ENCODE measurements around the gene BSCL2. TPM values are rescaled to one million over a fixed set of nuclear protein-coding genes. Genes with fewer than 3 reads are reported as not detected.
"Not testable (repeated sequence)": the region's sequence is repeated elsewhere in the genome, so short reads cannot be mapped to it uniquely, and the experiment has no call there.

Gene BSCL2
- total and polyA plus RNA-seq, 2 of the 13 experiments (the other 11 are each of a cell fraction or from before 2014, with no cell fraction given), result 19.5 to 21.1 TPM

- Histone ChIP-seq H3K36me3 (replicated peaks in 1 of 2; ENCODE audit: control insufficient read depth in 1 of 2, insufficient read depth in 2 of 2, low read length in 2 of 2) (peaks cover 1 to 22% of the 10 kb centered on the region in 2 experiments; a peak in 4 of 5 replicates), H3K27me3 (ENCODE audit: control insufficient read depth in 1 of 2, insufficient read depth in 2 of 2, low read length in 2 of 2) (peaks cover 0 to 3% of the 10 kb centered on the region in 2 experiments; a peak in 1 of 5 replicates), H3K79me2 (ENCODE audit: insufficient read depth, low read length) (peaks cover 25% of the 10 kb centered on the region), H3K9ac (ENCODE audit: insufficient read depth, low read depth, low read length) (no peak overlapping the region), H4K20me1 (ENCODE audit: insufficient read depth, low read length) (no peaks in the 10 kb centered on the region; the same call in 1 of the 2 replicates), H2AFZ (ENCODE audit: low read length) (no peak overlapping the region), H3K4me1 (ENCODE audit: insufficient read depth, low read length) (peaks cover 18% of the 10 kb centered on the region), H3K27ac (ENCODE audit: extremely low read length, insufficient read depth, low read length) (no peak overlapping the region), H3K9me3 (ENCODE audit: low read length) (no peaks in the 10 kb centered on the region), H3K4me2 (ENCODE audit: low read depth, low read length) (no peak overlapping the region), H3K4me3 (replicated peaks in 1 of 3; ENCODE audit: insufficient read depth in 1 of 3, low read depth in 2 of 3, low read length in 3 of 3) (no peak overlapping the region)
- no TSS peak for BruUV-seq (replicated peaks)
- in situ Hi-C loops (cut with HindIII; ENCODE audit: extremely low pct_ligation_motif_present, low pct_unique_long_range_greater_than_20kb), result no loop called here
- DNase-seq (ENCODE audit: low spot score), result peak; percentile 43
- TF ChIP-seq SMC3 (IDR thresholded peaks at IDR 0.05; ENCODE audit: low read length), result peak; percentile 32
- peak; percentile 33 for TF ChIP-seq CTCF (CRISPR knock-in tag; IDR thresholded peaks at IDR 0.05)
- TF ChIP-seq TAF15 (IDR thresholded peaks at IDR 0.05; ENCODE audit: low read depth, low read length, poor library complexity, severe bottlenecking), result no peak
- peak; percentile 39 for TF ChIP-seq STAG1 (CRISPR knock-in tag; IDR thresholded peaks at IDR 0.05)
- TF ChIP-seq MYPOP (CRISPR knock-in tag; IDR thresholded peaks at IDR 0.05), result no peak
- TF ChIP-seq, protein P1, sequence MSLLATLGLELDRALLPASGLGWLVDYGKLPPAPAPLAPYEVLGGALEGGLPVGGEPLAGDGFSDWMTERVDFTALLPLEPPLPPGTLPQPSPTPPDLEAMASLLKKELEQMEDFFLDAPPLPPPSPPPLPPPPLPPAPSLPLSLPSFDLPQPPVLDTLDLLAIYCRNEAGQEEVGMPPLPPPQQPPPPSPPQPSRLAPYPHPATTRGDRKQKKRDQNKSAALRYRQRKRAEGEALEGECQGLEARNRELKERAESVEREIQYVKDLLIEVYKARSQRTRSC (CRISPR knock-in tag; IDR thresholded peaks at IDR 0.05; ENCODE audit: low read depth), result no peak
- TF ChIP-seq MLX (CRISPR knock-in tag; IDR thresholded peaks at IDR 0.05), result no peak
- TF ChIP-seq, protein P2, sequence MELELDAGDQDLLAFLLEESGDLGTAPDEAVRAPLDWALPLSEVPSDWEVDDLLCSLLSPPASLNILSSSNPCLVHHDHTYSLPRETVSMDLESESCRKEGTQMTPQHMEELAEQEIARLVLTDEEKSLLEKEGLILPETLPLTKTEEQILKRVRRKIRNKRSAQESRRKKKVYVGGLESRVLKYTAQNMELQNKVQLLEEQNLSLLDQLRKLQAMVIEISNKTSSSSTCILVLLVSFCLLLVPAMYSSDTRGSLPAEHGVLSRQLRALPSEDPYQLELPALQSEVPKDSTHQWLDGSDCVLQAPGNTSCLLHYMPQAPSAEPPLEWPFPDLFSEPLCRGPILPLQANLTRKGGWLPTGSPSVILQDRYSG (CRISPR knock-in tag; IDR thresholded peaks at IDR 0.05), result no peak
- ATAC-seq, result no peak
- WGBS (ENCODE audit: low lambda C conversion rate), result 75% methylated on average over 2 of the region's 2 CpGs
- intact Hi-C loops (cut with micrococcal nuclease; ENCODE audit: unreplicated experiment), result loop anchor here (5.0 kb wide), 1 partner anchor 129 kb away; no protein-coding TSS in a partner anchor
- FAIRE-seq, result no peak
- ChIA-PET POLR2A (no interaction called here), CTCF (ENCODE audit: low intra/inter-chr PET ratio, low total read pairs) (interaction anchor here (1.7 kb wide), 1 partner anchor 53 kb away, joined by 13 read pairs; the partner anchor contains the start of gene TMEM179B)
These were observed 25.6 kb upstream of the BSCL2 start for GRCh38 chr11:62732830-62733229.

GRCh38 chr11:62730076-62730475 lies 22.9 kb upstream of the BSCL2 start:
- CTCF ChIA-PET (ENCODE audit: low intra/inter-chr PET ratio, low total read pairs); H3K36me3 ChIP-seq (replicated peaks in 1 of 2; ENCODE audit: control insufficient read depth in 1 of 2, insufficient read depth in 2 of 2, low read length in 2 of 2); H2AFZ ChIP-seq (ENCODE audit: low read length); in situ Hi-C loops (cut with HindIII; ENCODE audit: extremely low pct_ligation_motif_present, low pct_unique_long_range_greater_than_20kb); H3K9me3 ChIP-seq (ENCODE audit: low read length); ATAC-seq; H3K27ac ChIP-seq (ENCODE audit: extremely low read length, insufficient read depth, low read length); H3K9ac ChIP-seq (ENCODE audit: insufficient read depth, low read depth, low read length); DNase-seq (ENCODE audit: low spot score); H3K27me3 ChIP-seq (ENCODE audit: control insufficient read depth in 1 of 2, insufficient read depth in 2 of 2, low read length in 2 of 2); FAIRE-seq; BruUV-seq (replicated peaks): not testable (repeated sequence)
- WGBS (ENCODE audit: low lambda C conversion rate), result 95% methylated on average over 14 of the region's 14 CpGs
- Histone ChIP-seq H3K4me3 (replicated peaks in 1 of 3; ENCODE audit: insufficient read depth in 1 of 3, low read depth in 2 of 3, low read length in 3 of 3) (peak overlapping the region in 1 of 3 experiments; percentile 94; a peak in 1 of 6 replicates), H4K20me1 (ENCODE audit: insufficient read depth, low read length) (peaks cover 17% of the 10 kb centered on the region), H3K4me2 (ENCODE audit: low read depth, low read length) (peak overlapping the region; percentile 91), H3K79me2 (ENCODE audit: insufficient read depth, low read length) (peaks cover 41% of the 10 kb centered on the region), H3K4me1 (ENCODE audit: insufficient read depth, low read length) (peaks cover 18% of the 10 kb centered on the region)
- POLR2A ChIA-PET, result interaction anchor here (0.9 to 5.7 kb wide), 5 partner anchors 24 to 129 kb away, joined by 3 to 129 read pairs (median 6); partner anchors contain the start of genes MTA2, STX5, TMEM179B and WDR74
- intact Hi-C loops (cut with micrococcal nuclease; ENCODE audit: unreplicated experiment), result loop anchor here (5.0 kb wide), 1 partner anchor 132 kb away; no protein-coding TSS in a partner anchor

Measured in HepG2 (cell line).